ENCODE measurements around the gene DDX4.

The DDX4 gene

DNA sequence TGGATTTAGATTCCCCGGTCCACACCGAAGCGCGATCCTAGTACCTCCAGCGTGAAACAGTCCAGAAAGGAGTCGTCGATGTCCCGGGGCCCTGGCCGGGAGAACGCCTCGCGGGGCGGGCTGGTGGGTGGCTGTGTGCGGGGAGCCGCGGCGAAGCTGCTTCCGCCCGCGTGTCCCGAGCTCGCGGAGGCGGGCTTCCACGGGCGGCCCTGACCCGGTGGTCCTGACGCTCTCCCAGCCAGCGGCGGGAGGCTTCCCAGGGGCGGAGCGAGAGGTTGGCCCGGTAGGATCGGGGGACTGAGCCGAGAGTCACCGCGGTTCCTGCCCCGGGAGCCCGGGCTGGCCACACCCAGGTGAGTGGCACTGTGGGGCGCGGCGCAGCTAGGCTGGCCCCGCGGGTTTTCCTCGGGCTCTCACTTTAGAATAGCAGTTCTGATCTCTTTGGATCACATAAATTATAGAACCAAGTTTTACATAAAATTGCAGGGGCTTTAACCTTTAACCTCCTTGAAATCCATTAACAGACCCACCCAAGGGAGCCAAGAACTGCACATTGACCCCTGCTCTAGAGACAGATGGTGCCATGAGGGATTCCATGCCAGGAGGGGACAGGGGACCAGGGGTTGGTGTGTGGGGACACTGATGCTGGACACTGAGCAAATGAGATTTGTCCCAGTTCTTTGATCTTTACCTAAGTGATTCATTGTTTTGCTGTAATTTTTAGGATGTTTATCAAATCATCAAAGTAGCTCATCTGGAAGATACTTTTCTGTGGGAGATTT is 84.1 kb downstream of the DDX4 start:
- no peak for DNase-seq (ENCODE audit: low spot score)

DNA sequence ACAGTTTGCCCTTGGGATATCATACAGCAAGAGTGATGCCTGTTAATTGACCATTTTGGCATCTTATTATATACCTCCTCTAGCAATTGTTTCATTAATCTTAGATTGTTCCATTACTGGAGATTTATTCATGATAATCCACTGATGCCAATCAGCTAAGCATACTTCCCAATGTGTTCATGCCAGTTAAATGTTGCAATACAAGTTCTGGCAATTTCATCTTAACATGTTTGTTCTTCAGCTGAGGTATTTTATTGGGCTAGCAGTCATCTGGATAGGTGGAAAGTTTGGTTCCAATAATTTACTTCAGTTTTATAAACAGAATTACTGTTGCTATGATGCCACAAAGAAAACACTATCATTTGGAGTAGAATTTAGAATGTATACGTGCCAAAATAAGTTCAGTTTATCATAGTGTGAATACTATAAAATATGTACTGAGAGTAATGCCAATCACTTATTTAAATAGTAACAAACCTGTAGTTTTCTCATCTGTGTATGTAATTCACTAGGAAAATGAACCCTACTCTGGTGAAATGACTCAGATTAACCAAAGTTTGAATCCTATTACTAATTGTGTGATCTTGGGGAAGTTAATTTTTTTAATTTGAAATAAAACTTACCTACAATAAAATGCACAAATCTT is 85.4 kb downstream of the DDX4 start:
- DNase-seq (ENCODE audit: low spot score) = no peak

DNA sequence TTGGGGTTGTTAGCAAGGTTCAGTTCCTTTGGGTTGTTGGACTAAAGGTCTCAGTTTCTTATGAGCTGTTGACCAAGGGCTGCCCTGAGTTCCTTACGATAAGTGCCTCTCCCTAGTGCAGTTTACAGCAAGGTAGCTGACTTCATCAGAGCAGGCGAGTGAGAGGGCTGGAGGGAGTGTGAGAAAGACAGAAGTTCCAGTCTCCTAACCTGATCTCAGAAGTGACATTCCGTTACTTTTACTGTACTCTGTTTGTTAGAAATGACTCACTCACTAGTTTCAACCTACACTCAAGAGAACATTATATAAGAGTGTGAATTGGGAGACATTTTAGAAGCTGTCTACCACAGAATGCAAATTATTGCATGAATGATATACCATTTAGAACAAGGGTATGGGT is 92.1 kb downstream of the DDX4 start:
- DNase-seq (ENCODE audit: low spot score) = no peak

DNA sequence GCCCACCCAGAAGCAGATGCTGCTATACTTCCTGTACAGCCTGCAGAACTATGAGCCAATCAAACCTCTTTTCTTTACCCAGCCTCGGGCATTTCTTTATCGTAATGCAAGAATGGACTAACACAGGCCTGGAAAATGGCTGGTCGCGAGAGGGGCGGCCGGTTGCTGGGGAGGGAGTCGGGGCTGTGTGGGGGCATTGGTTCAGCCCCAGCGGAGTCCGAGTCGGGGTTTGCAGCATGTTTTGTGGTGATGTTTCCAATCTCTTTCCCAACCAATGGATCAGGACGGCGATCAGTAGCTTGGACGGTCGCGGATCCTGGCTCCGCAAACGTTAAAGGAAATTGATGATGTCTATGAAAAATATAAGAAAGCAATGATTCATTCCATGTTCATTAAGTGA is 94.6 kb downstream of the DDX4 start:
- DNase-seq (ENCODE audit: low spot score) = no peak

DNA sequence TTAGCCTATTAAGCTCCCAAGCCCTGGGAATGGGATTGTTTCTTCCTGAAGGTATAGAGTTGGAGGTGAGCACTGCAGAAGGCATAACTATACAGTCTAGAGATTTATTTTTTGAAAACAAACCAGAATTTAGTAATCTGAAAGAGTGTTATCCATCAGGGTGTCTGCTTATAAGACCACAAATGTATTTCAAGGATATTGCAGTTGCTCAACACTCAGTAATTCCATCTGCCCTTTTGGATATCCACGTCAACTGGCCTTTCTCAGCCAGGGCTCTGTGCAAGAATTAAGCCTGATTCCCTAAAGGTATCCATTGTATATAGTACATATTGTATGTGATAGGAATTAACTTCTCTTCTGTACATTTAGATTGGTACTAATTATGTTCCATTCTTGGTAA is 98.3 kb downstream of the DDX4 start:
- no peak for DNase-seq (ENCODE audit: low spot score)

DNA sequence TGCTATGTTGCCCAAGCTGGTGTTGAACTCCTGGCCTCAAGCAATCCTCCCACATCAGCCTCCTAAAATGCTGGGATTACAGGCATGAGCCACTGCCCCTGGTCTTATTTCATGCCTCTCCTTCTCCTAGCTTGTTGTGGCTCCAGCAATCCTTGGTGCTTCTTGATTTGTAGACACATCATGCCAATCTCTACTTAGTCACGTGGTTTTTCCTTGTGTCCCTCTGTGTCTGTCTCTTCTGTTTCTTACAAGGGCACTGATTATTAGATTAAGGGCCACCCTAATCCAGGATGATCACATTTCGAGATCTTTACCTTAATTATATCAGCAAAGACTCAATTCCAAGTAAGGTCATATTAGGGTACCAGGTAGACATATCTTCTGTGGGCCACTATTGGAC is 104.1 kb downstream of the DDX4 start:
- no peak for DNase-seq (ENCODE audit: low spot score)

DNA sequence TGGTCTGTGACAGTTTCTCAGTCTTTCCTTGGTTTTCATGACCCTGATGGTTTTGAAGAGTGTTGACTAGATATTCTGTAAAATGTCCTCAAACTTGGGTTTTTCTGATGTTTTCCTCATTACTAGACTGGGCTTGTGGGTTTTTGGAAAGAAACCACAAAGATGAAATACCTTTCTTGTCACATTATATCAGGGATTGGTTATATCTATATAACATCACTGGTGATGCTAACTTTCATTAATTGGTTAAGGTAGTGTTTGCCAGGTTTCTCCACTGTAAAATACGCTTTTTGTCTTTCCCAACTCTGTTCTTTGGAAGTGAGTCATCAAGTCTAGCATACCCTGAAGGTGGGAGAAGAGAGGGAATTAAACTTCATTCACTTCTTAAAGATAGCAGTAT is 110.0 kb downstream of the DDX4 start:
- DNase-seq (ENCODE audit: low spot score) = no peak

DNA sequence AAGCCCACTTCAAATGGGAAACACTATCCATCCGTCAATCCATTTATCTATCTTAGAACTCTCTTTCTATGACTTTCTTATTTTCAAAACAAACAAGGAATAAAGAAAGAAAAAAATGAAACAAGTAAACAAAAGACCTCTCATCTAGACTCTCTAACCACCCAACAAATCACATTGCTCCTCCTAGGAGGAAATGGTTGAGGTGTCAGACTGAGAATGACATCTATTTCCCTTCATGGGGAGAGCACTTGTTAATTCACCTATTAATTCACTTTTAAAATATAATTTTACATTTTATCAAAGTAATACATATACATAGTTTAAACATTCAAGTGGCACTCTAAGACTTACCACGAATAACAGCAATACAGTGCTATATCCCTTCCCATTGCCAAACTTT is 110.9 kb downstream of the DDX4 start:
- no peak for DNase-seq (ENCODE audit: low spot score)

DNA sequence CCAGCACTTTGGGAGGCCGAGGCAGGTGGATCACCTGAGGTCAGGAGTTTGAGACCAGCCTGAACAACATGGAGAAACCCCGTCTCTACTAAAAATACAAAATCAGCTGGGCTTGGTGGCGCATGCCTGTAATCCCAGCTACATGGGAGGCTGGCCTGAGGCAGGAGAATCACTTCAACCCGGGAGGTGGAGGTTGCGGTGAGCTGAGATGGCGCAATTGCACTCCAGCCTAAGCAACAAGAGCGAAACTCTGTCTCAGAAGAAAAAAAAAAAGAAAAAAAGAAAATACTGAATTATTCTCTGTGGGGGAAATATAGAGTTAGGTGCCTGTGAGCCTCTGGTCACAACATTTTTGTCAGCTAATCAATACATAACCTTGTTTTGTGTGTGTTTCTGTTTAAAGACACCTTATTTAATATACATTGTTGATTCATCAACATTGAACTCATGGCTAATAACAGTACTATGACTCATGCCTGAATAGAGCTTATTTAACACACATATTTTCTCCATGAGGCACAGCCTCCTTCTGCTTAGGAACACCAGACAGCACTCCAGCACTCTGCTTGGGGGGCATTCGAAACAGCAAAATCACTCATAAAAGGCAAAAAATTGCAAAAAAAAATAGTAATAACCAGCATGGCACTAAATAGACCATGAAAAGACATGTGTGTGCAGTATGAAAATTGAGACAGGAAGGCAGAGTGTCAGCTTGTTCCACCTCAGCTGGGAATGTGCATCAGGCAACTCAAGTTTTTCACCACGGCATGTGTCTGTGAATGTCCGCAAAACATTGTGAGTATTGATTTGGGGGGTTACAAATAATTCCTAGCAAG is 113.2 kb downstream of the DDX4 start, which contains the start of gene IL31RA:
IL31RA (plus strand) TSS at position 519 of the 836 bp plus-strand sequence; CDS start at position 733, 214 bp downstream.
- no peak for DNase-seq (ENCODE audit: low spot score)

DNA sequence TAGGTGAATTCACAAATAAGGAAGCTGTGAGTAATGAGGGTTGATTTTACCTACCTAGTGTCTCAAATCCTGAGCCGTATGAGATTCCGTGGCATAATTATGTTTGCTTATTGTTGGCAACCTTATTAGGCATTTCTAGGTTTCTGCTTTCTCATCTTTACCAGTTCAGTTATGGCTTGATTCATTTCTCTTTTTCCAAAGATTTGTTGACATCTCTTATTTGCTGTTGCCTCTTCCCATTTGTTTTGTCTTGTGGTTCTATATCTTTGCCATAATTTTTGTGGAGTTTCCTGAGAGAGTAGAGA is 113.8 kb downstream of the DDX4 start:
- no peak for DNase-seq (ENCODE audit: low spot score)

DNA sequence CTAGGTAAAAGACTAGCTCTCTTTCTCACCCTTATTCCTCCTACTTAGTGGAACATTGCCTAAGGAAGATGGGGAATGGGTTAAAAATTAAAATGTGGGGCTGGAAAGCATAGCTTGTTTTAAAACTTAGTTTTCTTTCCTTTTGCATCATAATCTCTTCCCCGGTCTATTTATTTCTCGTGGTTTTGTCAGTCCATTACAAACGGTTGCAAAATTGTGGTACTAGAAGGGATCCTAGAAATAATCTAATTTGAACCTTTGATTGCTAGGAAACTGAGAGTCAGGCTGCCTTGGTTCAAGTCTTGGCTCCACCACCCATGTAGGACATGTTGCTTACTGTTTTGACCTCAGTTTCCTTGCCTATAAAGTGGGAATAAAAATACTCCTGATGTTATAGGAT is 114.6 kb downstream of the DDX4 start:
- DNase-seq (ENCODE audit: low spot score) = no peak

DNA sequence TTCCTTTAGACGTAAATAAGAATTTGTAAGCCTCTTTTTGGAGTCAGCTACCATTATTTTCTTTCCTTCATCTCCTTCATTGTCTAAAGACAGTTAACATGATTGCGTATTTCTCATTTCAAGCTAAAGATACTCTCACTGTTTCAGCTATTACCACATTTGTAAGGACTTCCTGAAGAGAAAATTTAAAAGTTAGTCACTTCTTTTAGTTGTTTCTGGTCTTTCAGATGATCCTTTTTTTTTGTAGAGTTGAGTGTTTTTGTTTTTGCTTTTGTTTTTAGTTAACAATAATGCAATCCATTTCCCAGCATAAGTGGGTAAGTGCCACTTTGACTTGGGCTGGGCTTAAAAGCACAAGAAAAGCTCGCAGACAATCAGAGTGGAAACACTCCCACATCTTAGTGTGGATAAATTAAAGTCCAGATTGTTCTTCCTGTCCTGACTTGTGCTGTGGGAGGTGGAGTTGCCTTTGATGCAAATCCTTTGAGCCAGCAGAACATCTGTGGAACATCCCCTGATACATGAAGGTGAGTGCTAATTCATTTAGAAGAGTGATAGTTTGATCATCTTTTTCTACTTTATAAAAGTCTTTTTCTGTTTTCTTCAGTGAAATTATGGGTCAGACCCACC is 115.3 kb downstream of the DDX4 start:
- no peak for DNase-seq (ENCODE audit: low spot score)

DNA sequence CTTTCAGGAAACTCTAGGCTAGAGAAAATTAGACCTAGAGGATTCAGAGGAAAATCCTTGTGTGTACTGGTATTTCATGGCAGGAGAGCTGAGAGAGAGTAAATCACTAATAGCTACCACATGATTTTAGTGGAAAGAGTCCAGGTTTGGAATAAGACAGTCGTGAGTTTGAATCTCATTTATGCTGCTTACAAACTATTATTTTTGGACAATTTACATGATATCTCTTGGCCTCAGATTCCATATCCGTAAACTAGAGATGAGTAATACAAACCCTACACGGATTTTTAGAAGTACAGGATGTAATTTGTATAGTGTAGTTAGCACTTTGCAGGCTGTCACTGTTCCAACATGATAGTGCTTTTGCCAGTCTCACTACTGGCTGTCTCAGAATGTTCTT is 116.0 kb downstream of the DDX4 start:
- DNase-seq (ENCODE audit: low spot score) = no peak

DNA sequence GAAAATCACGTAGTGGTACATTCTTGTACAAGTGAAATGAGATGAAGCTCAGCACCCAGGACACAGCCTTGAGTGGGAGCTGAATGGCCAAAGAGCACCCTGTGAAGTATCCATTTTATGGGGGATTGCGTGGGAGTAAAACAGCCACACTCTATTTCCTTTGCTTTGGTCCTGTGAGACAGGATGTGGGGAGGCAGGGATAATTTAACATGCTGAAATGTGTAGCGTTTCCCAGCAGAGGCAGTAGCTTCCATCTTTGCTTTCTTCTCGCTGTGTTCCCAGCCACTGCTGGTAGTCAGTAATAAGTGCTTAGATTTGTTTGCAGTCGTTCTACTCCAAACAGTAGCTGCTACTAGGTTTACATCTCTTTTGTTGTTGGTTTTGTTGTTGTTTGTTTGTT is 117.6 kb downstream of the DDX4 start:
- no peak for DNase-seq (ENCODE audit: low spot score)

DNA sequence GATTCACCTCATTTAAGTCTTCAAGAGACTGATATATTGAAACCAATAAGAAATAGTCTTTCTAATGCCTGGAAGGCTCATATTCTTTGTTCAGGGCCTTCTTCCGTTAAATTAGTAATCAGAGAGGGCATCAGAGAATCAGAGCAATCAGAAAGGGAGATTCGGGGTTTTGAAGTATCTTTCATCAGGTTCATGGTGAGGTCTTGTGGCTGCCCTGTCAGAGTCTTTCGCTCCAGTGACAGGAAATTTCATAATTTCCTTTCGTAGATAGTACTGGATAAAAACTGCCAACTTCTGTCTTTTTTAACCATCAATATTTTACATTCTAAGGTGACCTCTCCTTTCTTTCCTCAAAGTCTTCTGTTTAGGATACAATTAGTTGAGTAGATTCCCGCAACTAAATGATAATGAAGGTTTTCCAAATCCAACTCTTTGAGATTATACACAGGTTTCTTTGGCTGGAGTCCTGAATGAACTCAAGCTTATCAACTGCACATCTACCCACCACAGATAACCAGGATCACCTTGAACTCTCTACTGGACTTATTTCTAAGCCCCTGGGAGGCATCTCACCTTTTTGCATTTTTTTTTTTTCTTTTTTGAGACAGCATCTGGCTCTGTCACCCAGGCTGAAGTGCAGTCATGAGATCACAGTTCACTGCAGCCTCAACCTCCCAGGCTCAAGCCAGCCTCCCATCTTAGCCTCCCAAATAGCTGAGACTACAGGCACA is 118.8 kb downstream of the DDX4 start:
- no peak for DNase-seq (ENCODE audit: low spot score)

DNA sequence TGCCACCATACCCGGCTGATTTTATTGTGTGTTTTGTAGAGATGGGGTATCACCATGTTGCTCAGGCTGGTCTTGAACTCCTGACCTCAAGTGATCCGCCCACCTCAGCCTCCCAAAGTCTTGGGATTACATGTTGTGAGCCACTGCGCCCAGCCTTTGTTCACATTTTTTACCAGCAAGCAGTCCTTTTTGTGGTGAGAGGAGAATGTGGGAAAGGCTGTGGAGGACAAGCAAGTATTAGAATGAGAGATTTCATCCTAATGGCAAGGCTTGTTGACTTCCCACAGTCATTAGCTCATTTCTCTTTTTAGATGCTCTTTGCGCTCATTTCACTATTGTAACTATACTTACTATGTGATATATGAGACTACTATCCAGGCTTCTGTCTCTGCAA is 119.4 kb downstream of the DDX4 start:
- no peak for DNase-seq (ENCODE audit: low spot score)

DNA sequence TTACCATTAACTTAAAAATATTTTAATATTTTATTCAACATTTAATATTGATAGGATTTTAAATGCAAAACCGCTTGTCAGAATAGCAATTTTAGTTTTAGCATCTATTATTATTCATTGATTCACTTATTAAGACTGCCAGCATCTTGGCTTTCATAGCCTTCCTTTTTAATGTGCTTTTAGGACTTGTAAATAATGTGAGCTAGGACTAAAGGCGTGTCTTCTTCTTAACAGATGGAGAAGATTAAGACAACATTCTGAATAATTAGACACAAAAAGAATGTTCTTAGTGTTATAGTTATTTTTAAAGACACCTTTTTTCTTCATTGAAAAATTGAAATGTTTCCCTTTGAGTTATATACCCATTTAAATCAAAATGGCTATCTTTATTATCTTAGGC is 120.2 kb downstream of the DDX4 start:
- no peak for DNase-seq (ENCODE audit: low spot score)

DNA sequence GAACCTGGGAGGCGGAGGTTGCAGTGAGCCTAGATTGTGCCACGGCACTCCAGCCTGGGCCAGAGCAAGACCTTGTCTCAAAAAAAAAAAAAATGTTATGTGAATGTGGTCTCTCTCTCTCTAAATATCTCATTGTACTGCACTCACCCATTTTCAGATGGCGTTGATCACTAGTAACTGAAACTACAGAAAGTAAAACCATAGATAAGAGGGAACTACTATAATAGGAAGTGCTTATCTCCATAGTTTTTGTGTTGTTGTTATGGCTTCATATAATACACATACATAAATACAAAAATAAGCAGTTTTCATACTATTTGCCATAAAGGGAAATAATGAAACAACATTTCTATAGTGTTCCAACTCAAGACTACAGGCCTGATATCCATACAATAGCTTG is 122.4 kb downstream of the DDX4 start:
- no peak for DNase-seq (ENCODE audit: low spot score)

DNA sequence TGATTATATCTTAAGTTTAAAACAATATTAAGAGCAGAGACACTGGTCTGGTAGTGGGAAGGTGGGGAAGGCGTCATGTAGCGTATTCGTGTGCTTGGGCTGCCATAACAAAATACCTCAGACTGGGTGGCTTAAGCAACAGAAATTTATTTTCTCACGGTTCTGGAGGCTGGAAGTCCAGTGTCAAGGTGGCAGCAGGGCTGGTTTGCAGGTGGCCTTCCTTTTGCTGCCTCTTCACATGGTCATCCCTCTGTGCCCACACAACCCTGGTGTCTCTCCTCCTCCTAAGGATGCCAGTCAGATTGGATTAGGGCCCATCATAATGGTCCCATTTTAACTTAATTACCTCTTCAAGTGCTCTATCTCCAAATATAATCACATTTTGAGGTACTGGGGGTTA is 122.8 kb downstream of the DDX4 start:
- DNase-seq (ENCODE audit: low spot score) = no peak

DNA sequence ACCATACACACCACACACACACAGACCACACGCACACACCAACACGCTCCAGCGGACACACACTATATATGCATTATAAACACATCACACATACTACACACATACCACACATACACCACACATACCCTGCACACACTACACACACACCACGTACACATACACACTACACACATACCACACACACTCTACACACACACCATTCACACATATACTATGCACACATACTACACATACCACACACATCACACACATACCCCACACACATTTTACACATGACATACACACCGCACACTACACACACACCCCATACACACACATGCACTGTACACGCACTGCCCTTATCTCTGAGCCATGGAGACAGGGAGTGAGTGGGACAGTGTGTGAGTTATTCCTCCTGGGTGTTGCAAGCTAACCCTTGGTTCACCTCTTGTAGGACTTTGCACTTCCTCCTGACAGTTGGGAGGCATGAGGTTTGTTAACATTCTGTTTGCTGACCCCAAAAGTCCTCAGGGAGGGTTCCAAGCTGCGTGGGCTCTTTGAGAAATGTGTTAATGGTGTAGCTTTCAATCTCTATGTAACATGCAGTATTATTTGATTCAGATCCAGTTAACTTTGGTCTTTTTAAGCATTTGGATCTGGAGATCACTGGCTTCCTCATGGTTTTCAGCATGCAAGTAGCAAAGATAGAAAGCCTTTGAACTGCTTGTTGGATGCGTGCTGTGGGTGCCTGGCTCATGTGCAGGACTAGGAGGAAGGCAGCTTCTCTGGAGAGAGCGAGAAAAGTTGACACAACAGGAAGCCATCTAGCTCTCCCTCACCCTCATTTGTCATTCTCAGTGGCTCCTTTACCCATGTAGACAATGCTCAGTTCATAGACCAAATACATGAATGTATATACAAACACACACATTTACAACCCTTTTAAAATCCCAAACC is 127.0 kb downstream of the DDX4 start:
- DNase-seq (ENCODE audit: low spot score) = no peak

DNA sequence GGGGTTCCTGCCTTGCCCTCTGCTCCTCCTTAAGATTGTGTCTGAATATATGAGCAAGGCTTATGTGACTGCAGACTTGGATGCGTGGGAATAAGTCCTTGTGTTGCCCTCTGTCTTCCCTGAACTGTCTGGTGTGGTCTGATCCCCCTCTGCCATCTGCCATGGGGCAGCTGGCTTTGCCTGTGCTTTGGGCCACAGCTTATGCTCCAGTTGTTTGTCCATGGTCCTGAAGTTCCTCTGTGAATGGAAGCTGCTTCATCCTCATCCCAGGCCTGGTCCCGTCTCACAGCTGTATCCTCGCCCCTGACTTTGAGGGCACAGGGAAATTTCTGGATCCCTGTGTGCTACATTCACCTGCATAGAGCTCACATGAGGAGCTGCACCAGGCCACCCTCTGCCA is 128.0 kb downstream of the DDX4 start:
- no peak for DNase-seq (ENCODE audit: low spot score)

Data from Ammon's horn (tissue), 1 donor.